Superior temporal gyrus (tissue), 1 donor: ENCODE measurements around the gene ADCY1.

Experiments used
- DNase-seq: peaks from one replicate; pipeline ENCODE4 v3.0.0-alpha.2; 2016; ENCODE audit errors: extremely low spot score

Gene ADCY1

DNA sequence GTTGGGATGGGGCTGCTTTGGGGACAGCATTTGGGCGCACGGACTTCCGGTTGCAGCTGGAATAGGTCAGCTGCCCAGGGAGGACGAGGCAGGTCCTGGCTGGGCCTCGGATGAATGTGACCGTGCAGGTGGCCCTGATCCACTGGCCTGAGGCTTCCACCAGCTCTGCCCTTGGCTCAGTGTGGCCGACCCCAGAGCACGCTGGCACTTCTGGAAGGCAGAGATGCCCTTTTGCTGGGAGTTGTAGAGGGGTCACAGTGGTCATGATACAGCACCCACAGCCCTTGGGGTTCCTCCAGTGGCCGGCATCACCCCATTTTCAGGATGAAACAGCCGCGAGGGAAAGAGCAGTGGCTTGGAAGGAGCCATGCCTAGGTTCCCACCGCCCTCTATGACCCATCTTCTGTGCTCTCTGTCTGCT is 19.0 kb downstream of the ADCY1 start:
- DNase-seq: no peak

DNA sequence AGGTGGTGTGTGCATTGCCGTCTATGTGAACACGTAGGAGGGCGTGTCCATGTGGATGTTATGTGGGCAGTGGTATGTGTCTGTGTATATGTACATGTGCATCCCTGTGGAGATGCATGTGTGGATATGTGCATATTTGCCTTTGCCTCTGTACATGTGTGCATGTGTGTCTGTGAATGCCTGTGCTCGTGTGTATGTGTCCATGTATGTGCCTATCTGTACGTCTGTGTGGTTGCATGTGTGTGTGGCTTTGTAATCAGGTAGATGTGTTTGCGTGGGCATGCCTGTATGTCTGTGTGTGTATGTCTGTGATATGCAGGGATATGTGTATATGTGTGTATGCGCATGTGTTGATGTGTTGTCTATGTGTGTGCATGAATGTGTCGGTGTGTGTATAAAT is 19.7 kb downstream of the ADCY1 start:
- no peak for DNase-seq

DNA sequence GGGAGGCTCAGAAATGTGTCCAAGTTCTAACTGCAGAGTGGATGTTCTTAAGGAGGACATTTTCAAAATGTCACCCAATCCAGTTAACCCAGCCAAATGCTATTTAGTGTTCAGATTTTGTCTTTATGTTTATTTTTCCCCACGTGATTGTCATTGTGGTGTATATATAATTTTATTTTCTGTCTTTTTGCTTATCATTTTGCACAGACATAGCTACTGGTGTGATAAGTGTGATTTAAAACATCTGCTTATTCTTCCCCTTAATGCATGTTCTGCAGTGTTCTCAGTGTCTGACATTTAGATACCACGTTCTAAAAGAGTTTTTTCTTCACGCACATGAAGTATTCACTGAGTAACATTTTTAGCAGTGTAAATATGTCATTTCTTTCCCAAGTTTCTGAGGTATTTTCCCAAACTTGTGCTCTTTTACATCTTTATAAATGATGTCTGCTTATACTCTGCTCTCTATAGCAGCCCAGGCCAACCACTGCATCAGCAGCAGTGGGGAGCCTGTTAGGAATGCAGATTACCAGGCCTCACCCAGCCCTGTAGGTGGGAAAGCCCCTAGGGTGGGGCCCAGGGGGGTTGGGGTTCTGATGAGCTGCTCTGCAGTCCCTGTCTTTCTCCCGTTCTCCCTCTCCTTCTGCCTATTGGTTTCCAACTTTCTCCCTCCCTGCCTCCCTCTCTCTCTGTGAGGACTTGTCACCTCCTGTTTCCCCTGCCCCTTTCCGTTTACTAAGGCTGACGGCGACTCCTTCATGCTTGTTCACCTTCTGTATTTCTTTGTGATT is 20.8 kb downstream of the ADCY1 start:
- no peak for DNase-seq

DNA sequence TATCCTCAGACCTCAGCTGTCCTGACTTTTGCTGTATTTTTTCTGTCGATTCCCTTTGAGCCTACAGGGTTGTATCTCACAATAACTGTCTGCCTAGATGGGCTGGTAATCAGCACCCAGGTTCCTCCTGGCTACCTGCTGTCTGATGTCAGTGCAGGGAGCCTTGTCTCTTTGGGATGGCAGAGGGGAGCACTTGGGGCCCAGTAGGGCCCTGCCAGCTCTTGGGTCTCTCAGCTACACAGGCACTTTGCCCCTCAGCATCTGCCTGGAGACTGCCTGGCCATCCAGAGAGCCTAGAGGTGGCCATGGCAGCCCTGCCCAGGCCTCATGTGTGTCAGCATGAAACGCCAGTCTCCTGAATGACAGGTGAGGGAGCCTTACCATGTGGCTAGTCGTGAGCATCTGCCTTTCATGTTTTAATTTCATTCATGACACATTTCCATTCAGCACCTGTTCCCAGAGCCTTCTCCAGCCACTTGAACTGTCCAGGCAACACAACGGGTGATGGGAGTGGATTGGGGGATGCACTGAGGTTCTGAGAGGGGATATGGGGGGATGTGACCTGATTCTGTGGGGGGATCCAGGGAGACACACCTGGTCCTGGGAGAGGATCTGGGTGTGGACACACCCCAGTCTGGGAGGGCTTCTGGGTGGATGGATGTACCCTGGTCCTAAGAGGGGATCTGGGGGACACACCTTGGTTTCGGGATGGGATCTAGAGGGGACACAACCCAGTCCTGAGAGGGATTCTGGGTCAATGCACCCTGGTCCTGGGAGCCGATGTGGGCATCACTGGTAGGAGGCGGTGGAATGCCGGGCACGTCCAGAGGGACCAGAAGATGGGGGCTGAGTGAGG is 21.9 kb downstream of the ADCY1 start:
- no peak for DNase-seq

- no peak for DNase-seq
These were observed 22.5 kb downstream of the ADCY1 start for GRCh38 chr7:45596665-45597095.

- no peak for DNase-seq
These were observed 23.3 kb downstream of the ADCY1 start for GRCh38 chr7:45597286-45597984.

DNA sequence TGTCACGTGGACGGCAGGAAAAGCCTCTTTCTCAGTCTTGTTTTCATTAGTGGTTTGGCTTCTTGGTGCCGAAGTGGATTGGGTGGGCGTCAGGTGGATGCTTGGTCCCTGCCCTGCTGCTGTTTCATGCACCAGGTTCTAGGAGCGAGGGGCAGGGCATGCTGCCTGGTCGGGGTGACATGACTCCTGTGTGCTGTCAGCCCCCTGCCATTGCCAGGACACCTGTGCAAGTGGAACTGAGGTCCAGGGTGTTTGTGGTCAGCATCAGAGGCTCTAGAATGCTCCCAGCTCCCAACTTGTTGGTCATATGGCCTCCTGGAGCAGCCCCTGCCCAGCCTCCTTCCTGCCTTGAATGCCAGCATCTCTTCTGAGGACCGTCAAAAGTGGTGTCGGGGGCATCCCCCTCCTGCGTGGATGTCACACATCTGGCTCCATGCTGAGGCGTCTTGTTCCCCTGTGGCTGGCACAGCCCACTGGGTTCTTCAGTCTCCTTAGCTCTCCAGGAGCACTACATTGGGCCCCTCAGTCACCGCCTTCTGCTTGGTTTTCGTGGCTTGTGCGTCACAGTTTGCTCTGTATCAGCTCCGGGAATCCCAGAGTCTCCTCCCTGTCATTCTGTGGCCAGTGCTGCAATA is 24.8 kb downstream of the ADCY1 start:
- no peak for DNase-seq

DNA sequence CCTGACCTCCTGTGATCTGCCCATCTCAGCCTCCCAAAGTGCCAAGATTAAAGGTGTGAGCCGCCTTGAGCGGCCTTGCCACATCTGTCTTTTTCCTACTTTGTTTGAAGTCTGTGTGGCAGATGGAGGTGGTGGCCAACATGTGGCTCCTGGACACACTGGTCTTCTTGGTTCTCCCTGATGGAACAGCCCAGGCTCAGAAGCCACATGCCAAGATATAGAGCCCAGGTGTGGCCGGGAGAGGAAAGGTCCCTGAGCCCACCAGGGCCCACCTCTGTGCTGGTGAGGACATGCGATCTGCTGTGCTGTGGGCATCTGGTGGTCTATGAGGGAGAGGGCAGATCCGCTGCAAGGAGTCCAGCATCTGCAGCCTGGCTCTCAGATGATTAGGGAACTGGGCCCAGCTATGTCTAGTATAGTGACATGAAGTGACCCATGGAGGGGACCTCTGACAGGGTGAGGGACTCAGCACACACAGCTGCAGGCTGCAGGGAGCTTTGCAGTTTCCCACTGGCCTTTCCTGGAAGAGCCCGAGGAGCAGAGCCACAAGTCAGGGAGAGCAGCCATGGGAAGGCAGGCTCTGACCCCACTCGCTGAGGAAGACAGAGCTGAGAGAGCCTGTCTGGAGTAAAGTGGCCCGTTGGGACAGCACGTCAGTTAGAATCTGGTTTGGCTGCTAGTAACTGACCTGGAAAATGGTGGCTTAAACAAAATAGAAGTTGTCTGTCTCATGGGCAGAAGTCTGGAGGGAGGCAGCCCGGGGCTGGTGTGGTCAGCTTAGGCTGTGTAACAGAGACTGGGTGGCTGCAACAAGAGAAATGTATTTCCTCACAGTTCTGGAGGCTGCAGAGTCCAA is 25.9 kb downstream of the ADCY1 start:
- no peak for DNase-seq

GRCh38 chr7:45601094-45601493 is 26.9 kb downstream of the ADCY1 start:
- no peak for DNase-seq

GRCh38 chr7:45601816-45602540 is 27.8 kb downstream of the ADCY1 start:
- DNase-seq: no peak

GRCh38 chr7:45606050-45606449 is 31.9 kb downstream of the ADCY1 start:
- no peak for DNase-seq

DNA sequence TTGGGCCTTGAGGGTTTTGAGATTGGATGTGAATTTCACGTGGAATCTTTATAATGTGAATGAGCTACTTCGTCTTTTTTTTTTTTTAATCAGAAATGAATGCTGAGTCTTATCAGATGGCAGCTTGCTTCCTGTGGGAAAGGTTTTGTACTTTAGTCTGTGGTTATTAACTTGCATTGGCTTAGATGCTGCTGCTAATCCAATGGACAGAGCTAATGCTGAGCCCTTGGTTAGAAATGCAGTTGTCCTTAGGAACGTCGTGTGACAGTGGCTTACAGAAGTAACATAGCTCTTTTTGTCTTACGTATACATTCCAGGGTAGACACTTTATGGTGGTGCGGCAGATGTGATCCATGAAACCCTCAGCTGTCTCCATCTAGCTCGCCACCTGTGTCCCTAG is 32.8 kb downstream of the ADCY1 start:
- no peak for DNase-seq

GRCh38 chr7:45609180-45609579 is 35.0 kb downstream of the ADCY1 start:
- no peak for DNase-seq

DNA sequence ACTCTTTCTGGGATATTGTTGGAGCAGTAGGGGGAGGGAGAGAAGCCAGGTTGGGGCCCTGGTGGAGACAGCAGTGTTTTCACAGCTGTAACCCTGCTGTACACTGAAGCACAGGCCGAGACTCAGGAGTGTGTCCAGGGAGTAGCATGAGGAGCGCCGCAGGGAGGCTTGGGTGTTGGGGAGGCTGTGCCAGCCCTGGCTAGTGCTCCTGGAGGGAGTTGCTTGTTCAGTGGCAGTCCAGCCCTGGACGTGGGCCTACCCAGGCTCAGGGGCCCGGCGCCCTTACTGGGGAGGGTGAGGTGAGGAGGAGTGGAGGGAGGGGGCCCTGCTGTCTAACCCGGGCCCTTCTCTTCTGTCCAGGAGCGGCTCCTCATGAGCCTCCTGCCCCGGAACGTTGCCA is 35.9 kb downstream of the ADCY1 start:
- DNase-seq: no peak

DNA sequence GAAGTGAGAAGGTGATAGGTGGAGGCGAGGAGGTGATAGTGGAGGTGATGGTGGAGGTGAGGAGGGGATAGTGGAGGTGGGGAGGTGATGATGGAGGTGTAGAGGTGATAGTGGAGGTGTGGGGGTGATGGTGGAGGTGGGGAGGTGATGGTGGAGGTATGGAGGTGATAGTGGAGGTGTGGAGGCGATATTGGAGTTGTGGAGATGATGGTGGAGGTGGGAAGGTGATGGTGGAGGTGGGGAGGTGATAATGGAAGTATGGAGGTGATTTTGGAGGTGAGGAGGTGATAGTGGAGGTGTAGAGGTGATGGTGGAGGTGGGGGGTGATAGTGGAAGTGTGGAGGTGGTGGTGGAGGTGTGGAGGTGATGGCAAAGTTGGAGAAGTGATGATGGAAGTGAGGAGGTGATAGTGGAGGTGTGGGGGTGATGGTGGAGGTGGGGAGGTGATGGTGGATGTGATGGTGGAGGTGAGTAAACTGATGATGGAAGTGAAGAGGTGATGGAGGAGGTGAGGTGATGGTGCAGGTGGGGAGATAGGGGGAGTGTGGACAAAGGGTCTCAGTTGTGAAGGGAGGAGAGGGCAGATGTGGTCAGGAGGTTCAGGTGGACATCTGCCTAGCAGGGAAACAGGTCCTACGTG is 36.6 kb downstream of the ADCY1 start:
- no peak for DNase-seq

DNA sequence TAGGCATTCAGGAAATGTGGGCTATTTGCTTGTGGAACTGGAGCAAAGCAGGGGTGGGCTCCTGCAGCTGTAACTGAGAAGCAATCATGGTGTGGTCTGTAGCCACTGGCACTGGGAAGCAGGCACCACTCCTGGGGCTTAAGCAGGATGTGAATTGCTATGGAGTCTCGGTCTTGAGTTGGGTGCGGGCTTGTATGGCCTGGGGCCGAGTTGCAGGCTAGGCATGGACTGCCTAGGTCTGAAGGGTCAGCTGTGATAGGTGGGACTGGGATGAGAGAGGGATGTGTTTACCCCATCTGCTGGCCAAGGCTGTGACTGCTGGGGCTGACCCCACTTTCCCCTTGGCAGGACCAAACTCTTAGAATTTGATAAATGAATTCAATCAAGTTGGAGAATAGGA is 43.0 kb downstream of the ADCY1 start:
- DNase-seq: no peak

- DNase-seq: no peak
These were observed 47.9 kb downstream of the ADCY1 start for GRCh38 chr7:45622058-45622457.

DNA sequence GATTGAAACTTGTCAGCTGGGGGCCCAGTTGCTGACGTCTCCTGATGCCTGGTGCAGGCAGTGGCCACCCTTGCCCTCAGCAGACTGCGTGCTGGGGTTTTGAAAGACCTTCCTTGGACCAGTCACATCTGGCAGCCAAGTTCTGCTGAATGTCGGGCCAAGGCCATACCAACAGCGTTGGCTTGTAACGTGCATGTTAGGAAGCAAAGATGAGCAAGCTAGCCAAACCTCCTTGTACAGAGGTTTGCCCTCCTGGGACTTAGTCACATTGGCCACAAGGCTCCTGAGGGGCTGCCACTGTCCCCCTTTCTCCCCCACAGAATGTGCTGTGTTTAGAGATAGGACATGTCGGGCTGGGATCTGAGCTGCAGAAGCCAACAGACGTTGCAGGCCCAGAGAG is 49.0 kb downstream of the ADCY1 start:
- no peak for DNase-seq

DNA sequence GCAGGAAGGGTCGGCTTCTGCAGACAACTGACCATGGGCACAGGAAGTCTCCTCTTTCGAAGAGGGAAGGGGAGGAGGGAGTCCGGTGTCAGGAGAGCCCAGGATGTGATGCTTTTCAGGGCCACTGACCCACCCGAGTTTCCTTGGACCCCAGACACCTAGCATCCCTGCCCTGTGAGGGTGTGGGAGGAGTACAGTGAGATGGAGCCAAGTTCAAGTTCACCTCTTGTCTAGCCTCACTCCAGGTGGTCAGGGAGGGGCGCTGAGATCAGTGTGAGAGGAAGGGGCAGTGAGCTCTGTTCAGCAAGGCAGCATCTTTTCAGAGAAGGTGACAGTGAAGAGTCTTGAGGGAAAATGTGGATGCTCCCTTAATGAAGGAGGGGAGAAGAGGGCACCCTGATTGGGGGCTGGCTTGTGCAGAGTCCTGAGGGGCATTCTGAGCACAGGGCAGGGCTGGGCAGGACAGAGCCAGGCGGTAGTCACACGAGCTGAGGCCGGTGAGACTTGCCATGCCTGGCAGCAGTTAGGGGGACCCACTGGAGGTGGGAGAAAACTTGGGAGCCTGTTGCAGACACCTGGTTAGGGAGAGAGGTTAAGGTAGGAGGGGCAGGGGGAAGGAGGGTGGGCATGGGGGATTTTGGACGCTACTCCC is 49.7 kb downstream of the ADCY1 start:
- DNase-seq: no peak
